Thyroid gland (tissue), 4 donors: ENCODE data around the gene WNT7A.

Source experiments
- CTCF ChIP-seq, 6 experiments: fragments of 200-600 bp in 3 of 6; fragments of 450-650 bp in 3 of 6; sonication (generic) in 3 of 6; IDR thresholded peaks; one replicate each; pipeline ENCODE4 v1.5.1; 2016 to 2019; ENCODE audit warnings: antibody characterized with exemption in 6 of 6, mild to moderate bottlenecking in 2 of 6, inconsistent platforms in 1 of 6, moderate library complexity in 1 of 6
- POLR2A ChIP-seq, 2 donors: fragments of 450-650 bp; IDR thresholded peaks; one replicate each; pipeline ENCODE4 v1.6.1; 2017; ENCODE audit warnings: antibody characterized with exemption in 2 of 2, mild to moderate bottlenecking in 2 of 2, moderate library complexity in 1 of 2

GRCh38 chr3:13846716-13847570 is 32.9 kb downstream of the WNT7A start:
- no peak for TF ChIP-seq CTCF (IDR thresholded peaks at IDR 0.05)
- TF ChIP-seq POLR2A (IDR thresholded peaks at IDR 0.05), result no peak
